Superior temporal gyrus (tissue), 1 donor: Measurements from ENCODE around the gene LENG8.

ENCODE experiments used
- DNase-seq: peaks from one replicate; pipeline ENCODE4 v3.0.0-alpha.2; 2016; ENCODE audit errors: extremely low spot score

LENG8 gene

GRCh38 chr19:54422136-54422535 is 26.9 kb upstream of the LENG8 start:
- no peak for DNase-seq

GRCh38 chr19:54424201-54424600 is 24.8 kb upstream of the LENG8 start:
- DNase-seq: no peak

GRCh38 chr19:54424660-54425381 is 24.2 kb upstream of the LENG8 start:
- no peak for DNase-seq

- no peak for DNase-seq
Measured at GRCh38 chr19:54425382-54425723, 23.6 kb upstream of the LENG8 start.

GRCh38 chr19:54426291-54426931 is 22.6 kb upstream of the LENG8 start:
- DNase-seq: no peak

- DNase-seq: no peak
Measured at GRCh38 chr19:54427586-54427985, 21.4 kb upstream of the LENG8 start.

GRCh38 chr19:54428323-54429175 is 20.4 kb upstream of the LENG8 start:
- no peak for DNase-seq

GRCh38 chr19:54429176-54429495 is 19.9 kb upstream of the LENG8 start:
- DNase-seq: no peak

GRCh38 chr19:54429545-54430227 is 19.3 kb upstream of the LENG8 start:
- no peak for DNase-seq

- no peak for DNase-seq
Measured at GRCh38 chr19:54430306-54431254, 18.4 kb upstream of the LENG8 start.

GRCh38 chr19:54431255-54431838 is 17.7 kb upstream of the LENG8 start:
- DNase-seq: no peak

GRCh38 chr19:54432144-54432738 is 16.8 kb upstream of the LENG8 start:
- DNase-seq: peak; percentile 9

GRCh38 chr19:54433697-54434096 is 15.3 kb upstream of the LENG8 start:
- DNase-seq: no peak

GRCh38 chr19:54434112-54434872 is 14.7 kb upstream of the LENG8 start:
- DNase-seq: no peak

- DNase-seq: no peak
Measured at GRCh38 chr19:54434873-54435214, 14.2 kb upstream of the LENG8 start.

- no peak for DNase-seq
Measured at GRCh38 chr19:54435551-54436016, 13.4 kb upstream of the LENG8 start.

GRCh38 chr19:54436031-54436523 is 12.9 kb upstream of the LENG8 start:
- no peak for DNase-seq

- DNase-seq: peak; percentile 63
Measured at GRCh38 chr19:54436628-54437252, 12.3 kb upstream of the LENG8 start.
